H1 (cell line): ENCODE data around the gene U2AF1L4. TPM values are rescaled to one million over a fixed set of nuclear protein-coding genes. Genes with fewer than 3 reads are reported as not detected.

Experiments
- BCL11A ChIP-seq, 2 experiments: IDR thresholded peaks; one replicate each; pipeline ENCODE4 v1.6.1; 2011; ENCODE audit warnings: low read depth in 2 of 2, low read length in 2 of 2, mild to moderate bottlenecking in 2 of 2
- SP1 ChIP-seq: IDR thresholded peaks from 2 replicates; pipeline ENCODE4 v1.6.1; 2011; ENCODE audit warnings: low read depth, low read length
- YY1 ChIP-seq: IDR thresholded peaks from 2 replicates; pipeline ENCODE4 v1.6.1; 2011; ENCODE audit warnings: low read depth, mild to moderate bottlenecking, low read length
- polyA plus RNA-seq, 7 experiments: library from polyadenylated mRNA; depleted of rRNA in 3 of 7; stranded (reverse) in 5 of 7; unstranded in 2 of 7; fragments of >200 nt in 5 of 7; fragments of 200-250 nt in 2 of 7; gene quantifications; 1 replicate in 5 of 7; 2 replicates in 1 of 7; 4 replicates in 1 of 7; pipeline versions ENCODE4 v1.2.1 to v1.2.3, GENCODE V29; 2011 to 2013; ENCODE audit warnings: missing spikeins in 2 of 7, mixed read lengths in 2 of 7
- total RNA-seq: library from RNA; stranded (reverse); fragmentation: NEBNext Ultra II Directional; extraction: Animal tissue kit (Norgen Biotek cat#: 25700); gene quantifications from 2 replicates; pipeline ENCODE4 v1.2.1, GENCODE V29; 2021
- TF ChIP-seq, protein P1 (sequence below), 3 experiments: IDR thresholded peaks; 1 replicate in 2 of 3; 2 replicates in 1 of 3; pipeline versions ENCODE4 v1.5.1 to v1.6.1; 2011; ENCODE audit warnings: low read length in 3 of 3, mild to moderate bottlenecking in 3 of 3, inconsistent platforms in 2 of 3, low read depth in 1 of 3, moderate library complexity in 1 of 3; ENCODE audit not compliant: insufficient read depth in 1 of 3; ENCODE audit errors: control extremely low read depth in 1 of 3
- TF ChIP-seq, protein P2 (sequence below): IDR thresholded peaks from 2 replicates; pipeline ENCODE4 v1.6.1; 2011; ENCODE audit warnings: low read length, improper control_type of control experiment

The U2AF1L4 gene
- total and polyA plus RNA-seq, 2 of the 8 experiments (the other 6 are each of a cell fraction or from before 2014, with no cell fraction given) = 15.1 to 32.7 TPM

DNA sequence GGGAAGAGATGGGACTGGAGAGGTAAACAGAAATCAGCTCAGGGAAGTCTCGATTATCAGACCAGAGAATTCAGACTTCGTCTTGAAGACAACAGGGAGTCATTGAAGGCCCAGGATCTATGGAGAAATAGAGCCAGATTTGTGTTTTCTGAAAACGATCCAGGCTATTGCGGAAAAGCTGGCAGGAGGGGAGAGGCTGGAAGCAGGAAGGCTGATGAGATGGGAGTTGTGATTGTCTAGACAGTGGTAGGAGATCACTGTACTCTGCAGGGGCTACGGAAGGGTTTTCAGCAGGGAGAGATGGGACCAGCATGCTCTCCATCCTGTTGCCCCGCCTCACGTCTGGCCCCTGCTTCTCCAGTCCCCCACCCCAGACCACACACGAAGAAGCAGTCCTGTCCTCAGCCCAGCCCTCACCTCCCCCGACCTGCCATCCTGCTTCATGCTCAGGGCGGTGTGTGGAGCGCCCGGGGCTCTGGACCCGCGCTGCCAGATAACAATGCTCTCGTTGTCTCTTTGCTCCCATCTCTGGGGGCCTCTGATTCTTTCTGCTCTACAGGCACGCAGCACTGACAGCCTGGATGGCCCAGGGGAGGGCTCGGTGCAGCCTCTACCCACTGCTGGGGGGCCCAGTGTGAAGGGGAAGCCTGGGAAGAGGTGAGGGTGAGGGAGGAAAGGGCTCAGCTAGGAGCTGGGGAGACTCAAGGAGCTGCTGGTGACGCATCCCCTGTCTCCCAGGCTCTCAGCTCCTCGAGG, 32.0 kb upstream of the U2AF1L4 start (continued):
- TF ChIP-seq, protein P1, sequence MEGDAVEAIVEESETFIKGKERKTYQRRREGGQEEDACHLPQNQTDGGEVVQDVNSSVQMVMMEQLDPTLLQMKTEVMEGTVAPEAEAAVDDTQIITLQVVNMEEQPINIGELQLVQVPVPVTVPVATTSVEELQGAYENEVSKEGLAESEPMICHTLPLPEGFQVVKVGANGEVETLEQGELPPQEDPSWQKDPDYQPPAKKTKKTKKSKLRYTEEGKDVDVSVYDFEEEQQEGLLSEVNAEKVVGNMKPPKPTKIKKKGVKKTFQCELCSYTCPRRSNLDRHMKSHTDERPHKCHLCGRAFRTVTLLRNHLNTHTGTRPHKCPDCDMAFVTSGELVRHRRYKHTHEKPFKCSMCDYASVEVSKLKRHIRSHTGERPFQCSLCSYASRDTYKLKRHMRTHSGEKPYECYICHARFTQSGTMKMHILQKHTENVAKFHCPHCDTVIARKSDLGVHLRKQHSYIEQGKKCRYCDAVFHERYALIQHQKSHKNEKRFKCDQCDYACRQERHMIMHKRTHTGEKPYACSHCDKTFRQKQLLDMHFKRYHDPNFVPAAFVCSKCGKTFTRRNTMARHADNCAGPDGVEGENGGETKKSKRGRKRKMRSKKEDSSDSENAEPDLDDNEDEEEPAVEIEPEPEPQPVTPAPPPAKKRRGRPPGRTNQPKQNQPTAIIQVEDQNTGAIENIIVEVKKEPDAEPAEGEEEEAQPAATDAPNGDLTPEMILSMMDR (IDR thresholded peaks at IDR 0.05; ENCODE audit: control extremely low read depth in 1 of 3, insufficient read depth in 1 of 3, low read depth in 1 of 3, low read length in 3 of 3) = no peak
- no peak for TF ChIP-seq YY1
- no peak for TF ChIP-seq BCL11A (IDR thresholded peaks at IDR 0.05; ENCODE audit: low read depth in 2 of 2, low read length in 2 of 2)
- TF ChIP-seq SP1 = no peak
- TF ChIP-seq, protein P2, sequence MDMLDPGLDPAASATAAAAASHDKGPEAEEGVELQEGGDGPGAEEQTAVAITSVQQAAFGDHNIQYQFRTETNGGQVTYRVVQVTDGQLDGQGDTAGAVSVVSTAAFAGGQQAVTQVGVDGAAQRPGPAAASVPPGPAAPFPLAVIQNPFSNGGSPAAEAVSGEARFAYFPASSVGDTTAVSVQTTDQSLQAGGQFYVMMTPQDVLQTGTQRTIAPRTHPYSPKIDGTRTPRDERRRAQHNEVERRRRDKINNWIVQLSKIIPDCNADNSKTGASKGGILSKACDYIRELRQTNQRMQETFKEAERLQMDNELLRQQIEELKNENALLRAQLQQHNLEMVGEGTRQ = no peak
